Measurements from ENCODE around the gene PRKACG. TPM values are rescaled to one million over a fixed set of nuclear protein-coding genes. Genes with fewer than 3 reads are reported as not detected.

The PRKACG gene
- total RNA-seq, 1 donor from 2014 or later: not detected

GRCh38 chr9:69049094-69049493 is 35.2 kb upstream of the PRKACG start:
- H3K4me3 ChIP-seq (ENCODE audit: low read depth, low read length): no peak overlapping the region

GRCh38 chr9:69047371-69047770 is 33.5 kb upstream of the PRKACG start:
- no peak for DNase-seq (ENCODE audit: low read depth)
- no peak overlapping the region for H3K4me3 ChIP-seq (ENCODE audit: low read depth, low read length)
- TF ChIP-seq, protein P1, sequence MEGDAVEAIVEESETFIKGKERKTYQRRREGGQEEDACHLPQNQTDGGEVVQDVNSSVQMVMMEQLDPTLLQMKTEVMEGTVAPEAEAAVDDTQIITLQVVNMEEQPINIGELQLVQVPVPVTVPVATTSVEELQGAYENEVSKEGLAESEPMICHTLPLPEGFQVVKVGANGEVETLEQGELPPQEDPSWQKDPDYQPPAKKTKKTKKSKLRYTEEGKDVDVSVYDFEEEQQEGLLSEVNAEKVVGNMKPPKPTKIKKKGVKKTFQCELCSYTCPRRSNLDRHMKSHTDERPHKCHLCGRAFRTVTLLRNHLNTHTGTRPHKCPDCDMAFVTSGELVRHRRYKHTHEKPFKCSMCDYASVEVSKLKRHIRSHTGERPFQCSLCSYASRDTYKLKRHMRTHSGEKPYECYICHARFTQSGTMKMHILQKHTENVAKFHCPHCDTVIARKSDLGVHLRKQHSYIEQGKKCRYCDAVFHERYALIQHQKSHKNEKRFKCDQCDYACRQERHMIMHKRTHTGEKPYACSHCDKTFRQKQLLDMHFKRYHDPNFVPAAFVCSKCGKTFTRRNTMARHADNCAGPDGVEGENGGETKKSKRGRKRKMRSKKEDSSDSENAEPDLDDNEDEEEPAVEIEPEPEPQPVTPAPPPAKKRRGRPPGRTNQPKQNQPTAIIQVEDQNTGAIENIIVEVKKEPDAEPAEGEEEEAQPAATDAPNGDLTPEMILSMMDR (conservative IDR thresholded peaks at IDR 0.05; ENCODE audit: low read depth, low read length): no peak

More at GRCh38 chr9:69049094-69049493, 35.2 kb upstream of the PRKACG start:
- TF ChIP-seq, protein P1 (conservative IDR thresholded peaks at IDR 0.05; ENCODE audit: low read depth, low read length): no peak
- DNase-seq (ENCODE audit: low read depth): no peak

DNA sequence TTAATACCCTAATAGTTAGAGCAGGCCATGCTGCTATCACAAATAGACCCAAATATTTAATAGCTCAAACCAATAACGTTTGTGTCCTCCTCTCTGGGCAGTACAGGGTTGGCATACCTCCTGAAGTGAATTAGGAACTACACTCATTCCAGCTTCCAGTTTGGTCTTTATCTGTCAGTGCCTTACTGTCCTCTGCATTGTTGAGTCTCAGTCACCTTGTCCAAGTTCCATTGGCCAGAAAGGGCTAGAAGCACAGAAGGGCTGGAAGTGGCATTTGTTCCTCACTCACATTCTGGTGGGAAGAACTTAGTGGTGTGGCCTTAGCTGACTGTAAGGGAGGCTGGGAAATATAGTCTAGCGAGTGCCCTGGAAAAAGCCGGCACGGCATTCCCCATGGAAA is 32.8 kb upstream of the PRKACG start:
- TF ChIP-seq, protein P1 (conservative IDR thresholded peaks at IDR 0.05; ENCODE audit: low read depth, low read length): no peak
- DNase-seq (ENCODE audit: low read depth): no peak
- no peak overlapping the region for H3K4me3 ChIP-seq (ENCODE audit: low read depth, low read length)

DNA sequence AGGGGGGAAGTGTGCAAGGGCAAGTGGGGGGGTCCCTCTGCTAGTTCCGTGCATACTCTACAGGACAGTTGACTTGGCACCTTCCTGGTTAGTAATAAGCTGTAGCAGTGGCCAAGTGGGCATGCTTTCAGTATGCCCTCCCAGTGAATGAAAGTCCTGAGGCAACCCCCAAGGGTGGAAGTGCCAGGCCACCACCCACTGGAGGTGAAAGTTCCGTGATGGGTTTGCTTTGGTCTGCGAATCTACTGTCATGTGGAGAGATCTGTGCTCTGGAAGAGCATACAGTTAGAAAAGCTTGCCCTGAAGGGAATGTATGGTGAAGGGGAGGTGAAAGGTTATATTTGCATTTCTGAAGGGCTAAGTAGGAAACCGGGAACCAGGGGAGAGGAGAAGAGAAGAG is 31.9 kb upstream of the PRKACG start:
- H3K4me3 ChIP-seq (ENCODE audit: low read depth, low read length): no peak overlapping the region
- TF ChIP-seq, protein P1 (conservative IDR thresholded peaks at IDR 0.05; ENCODE audit: low read depth, low read length): no peak
- DNase-seq (ENCODE audit: low read depth): no peak

DNA sequence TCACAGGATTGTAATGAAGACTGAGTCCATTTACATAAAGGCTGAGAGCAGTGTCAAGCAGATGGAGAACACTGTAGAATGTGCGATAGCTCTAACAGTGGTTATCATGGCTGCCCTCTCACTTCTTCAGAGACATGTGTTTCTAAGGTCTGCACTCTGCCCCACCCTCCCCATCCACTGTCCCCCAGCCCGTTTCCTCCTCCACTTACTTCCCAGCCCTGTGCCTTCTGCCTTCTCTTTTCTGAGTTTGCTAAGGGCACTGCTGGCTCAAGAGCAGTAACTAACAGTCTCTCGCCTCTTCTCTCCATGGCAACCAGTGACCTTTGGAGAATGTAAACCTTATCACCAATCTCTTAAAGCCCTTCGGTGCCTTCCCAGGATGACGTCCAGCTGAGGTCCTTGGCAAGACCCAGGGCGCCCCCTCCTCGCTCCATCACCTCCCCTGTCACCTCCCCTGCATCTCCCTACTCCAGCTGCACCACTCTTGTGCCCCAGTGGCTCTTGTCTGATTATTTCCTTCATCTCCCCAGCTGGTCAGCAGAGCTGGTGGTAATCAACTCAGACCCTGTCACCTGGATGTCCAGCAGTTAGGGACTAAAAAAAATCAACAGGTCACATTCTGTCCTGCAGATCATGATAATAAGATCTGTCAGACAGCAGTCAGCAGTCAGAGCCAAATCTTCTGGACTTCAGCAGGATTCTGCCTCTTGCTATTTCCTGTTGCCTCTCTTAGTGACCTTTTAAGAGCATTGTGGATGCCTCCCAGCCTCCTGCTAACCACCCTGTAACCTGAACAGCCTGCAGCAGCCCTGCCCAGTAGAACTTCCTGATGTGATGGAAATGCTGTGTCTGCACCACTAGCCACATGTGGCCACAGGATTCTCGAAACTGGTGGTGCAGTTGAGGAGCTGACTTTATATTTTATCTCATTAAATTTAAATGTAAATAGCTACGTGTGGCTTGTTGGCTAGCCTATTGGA is 30.6 kb upstream of the PRKACG start:
- no peak for DNase-seq (ENCODE audit: low read depth)
- TF ChIP-seq, protein P1 (conservative IDR thresholded peaks at IDR 0.05; ENCODE audit: low read depth, low read length): no peak
- no peak overlapping the region for H3K4me3 ChIP-seq (ENCODE audit: low read depth, low read length)

DNA sequence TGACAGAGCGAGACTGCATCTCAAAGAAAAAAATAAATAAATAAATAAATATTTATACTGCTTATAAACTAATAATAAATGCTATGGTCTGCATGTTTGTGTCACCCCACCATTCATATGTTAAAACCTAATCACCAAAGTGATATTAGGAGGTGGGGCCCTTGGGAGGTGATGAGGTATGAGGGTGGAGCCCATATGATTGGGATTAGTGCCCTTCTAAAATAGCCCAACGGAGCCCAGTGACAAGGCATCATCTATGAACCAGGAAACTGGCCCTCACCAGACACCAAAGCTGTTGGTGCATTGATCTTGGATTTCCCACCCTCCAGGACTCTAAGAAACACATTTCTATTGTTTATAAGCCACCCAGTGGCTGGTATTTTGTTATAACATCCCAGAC is 26.7 kb upstream of the PRKACG start:
- no peak for DNase-seq (ENCODE audit: low read depth)
- TF ChIP-seq, protein P1 (conservative IDR thresholded peaks at IDR 0.05; ENCODE audit: low read depth, low read length): no peak
- no peak overlapping the region for H3K4me3 ChIP-seq (ENCODE audit: low read depth, low read length)
